Measurements from ENCODE around the gene OLAH.

OLAH gene

GRCh38 chr10:15116225-15116624 is 72.5 kb downstream of the OLAH start:
- DNase-seq: no peak
- in situ Hi-C loops (cut with HindIII; ENCODE audit: low pct_ligation_motif_present, low pct_unique_long_range_greater_than_20kb, low sequenced_read_pairs): no loop called here

GRCh38 chr10:15118615-15119014 is 74.9 kb downstream of the OLAH start:
- in situ Hi-C loops (cut with HindIII; ENCODE audit: low pct_ligation_motif_present, low pct_unique_long_range_greater_than_20kb, low sequenced_read_pairs): no loop called here

GRCh38 chr10:15120523-15120922 is 76.8 kb downstream of the OLAH start:
- no peak for DNase-seq
- in situ Hi-C loops (cut with HindIII; ENCODE audit: low pct_ligation_motif_present, low pct_unique_long_range_greater_than_20kb, low sequenced_read_pairs): no loop called here

More at GRCh38 chr10:15118615-15119014, 74.9 kb downstream of the OLAH start:
- no peak for DNase-seq

- in situ Hi-C loops (cut with HindIII; ENCODE audit: low pct_ligation_motif_present, low pct_unique_long_range_greater_than_20kb, low sequenced_read_pairs): no loop called here
- DNase-seq: no peak
Measured at GRCh38 chr10:15121707-15122106, 78.0 kb downstream of the OLAH start.

- in situ Hi-C loops (cut with HindIII; ENCODE audit: low pct_ligation_motif_present, low pct_unique_long_range_greater_than_20kb, low sequenced_read_pairs): no loop called here
- DNase-seq: no peak
Measured at GRCh38 chr10:15122477-15123030, 78.8 kb downstream of the OLAH start.
